ENCODE data around the gene B3GNT4. TPM values are rescaled to one million over a fixed set of nuclear protein-coding genes. Genes with fewer than 3 reads are reported as not detected.

The B3GNT4 gene
- total and polyA plus RNA-seq, 2 of the 8 experiments (the other 6 are each of a cell fraction or from before 2014, with no cell fraction given): 1.1 to 1.4 TPM

GRCh38 chr12:122184517-122184916, 19.0 kb upstream of the B3GNT4 start:
- H2AFZ ChIP-seq (ENCODE audit: low read length): no peak overlapping the region
- H4K91ac ChIP-seq (replicated peaks; ENCODE audit: insufficient read length, low read length): no peak overlapping the region
- no peak overlapping the region for H3K4me3 ChIP-seq (ENCODE audit: extremely low read depth in 1 of 4, insufficient read depth in 2 of 4, low read depth in 3 of 4, low read length in 4 of 4)
- no peaks in the 10 kb centered on the region for H3K9me3 ChIP-seq (ENCODE audit: insufficient read depth in 2 of 2, low read depth in 1 of 2, low read length in 1 of 2)
- H3K27me3 ChIP-seq (replicated peaks in 1 of 4; ENCODE audit: control insufficient read depth in 3 of 4, extremely low read depth in 1 of 4, insufficient read depth in 3 of 4, low read length in 3 of 4): peaks cover 0 to 6% (median 2%) of the 10 kb centered on the region in 4 experiments; a peak in 5 of 7 replicates
- no peaks in the 10 kb centered on the region for H3K79me2 ChIP-seq (ENCODE audit: control insufficient read depth in 1 of 2, insufficient read depth in 2 of 2, low read length in 2 of 2)
- H2AK5ac ChIP-seq (ENCODE audit: low read depth, low read length): no peak overlapping the region
- no peak overlapping the region for H3K9ac ChIP-seq (replicated peaks in 1 of 4; ENCODE audit: extremely low read depth in 1 of 4, low read depth in 3 of 4, low read length in 3 of 4)
- no peak overlapping the region for H3K56ac ChIP-seq (replicated peaks; ENCODE audit: insufficient read length, low read depth, low read length)
- peaks cover 4% of the 10 kb centered on the region; the same call in 1 of the 2 replicates for H3K23me2 ChIP-seq (ENCODE audit: low read depth, low read length)
- no peak for DNase-seq (ENCODE audit: low read depth in 1 of 2, low spot score in 2 of 2)
- no peaks in the 10 kb centered on the region for H3K36me3 ChIP-seq (ENCODE audit: control insufficient read depth in 2 of 4, insufficient read depth in 4 of 4, low read length in 3 of 4)
- no peaks in the 10 kb centered on the region for H3K79me1 ChIP-seq (ENCODE audit: low read depth, low read length)
- H2BK15ac ChIP-seq (ENCODE audit: low read length): no peak overlapping the region
- TF ChIP-seq FOSL1 (IDR thresholded peaks at IDR 0.05; ENCODE audit: insufficient read depth, low read depth, low read length) (no peak), YY1 (IDR thresholded peaks at IDR 0.05; ENCODE audit: low read depth, low read length) (no peak), GABPA (IDR thresholded peaks at IDR 0.05; ENCODE audit: borderline replicate concordance, insufficient read depth, low read length) (no peak), TAF1 (IDR thresholded peaks at IDR 0.05; ENCODE audit: low read depth, low read length) (no peak), SAP30 (IDR thresholded peaks at IDR 0.05; ENCODE audit: insufficient read depth, insufficient replicate concordance, low read length) (no peak), HDAC6 (IDR thresholded peaks at IDR 0.05; ENCODE audit: low read depth, low read length) (no peak), CHD2 (IDR thresholded peaks at IDR 0.05; ENCODE audit: low read length) (no peak), POLR2AphosphoS5 (IDR thresholded peaks at IDR 0.05; ENCODE audit: low read depth, low read length) (no peak), SP1 (IDR thresholded peaks at IDR 0.05; ENCODE audit: low read depth, low read length) (no peak), BCL11A (IDR thresholded peaks at IDR 0.05; ENCODE audit: low read depth in 2 of 2, low read length in 2 of 2) (no peak)
- no peak overlapping the region for H2BK20ac ChIP-seq (ENCODE audit: low read length)
- WGBS, 2 experiments (ENCODE audit: extremely low coverage in 1 of 2, insufficient coverage in 1 of 2, insufficient read length in 1 of 2, insufficient replicate concordance in 2 of 2, low coverage in 1 of 2, low lambda C conversion rate in 2 of 2, missing lambda C conversion rate in 1 of 2): 86% methylated on average over 18 of the region's 18 CpGs; no CpG with 5 or more reads in 1 of the 2 experiments
- H3K4ac ChIP-seq (replicated peaks; ENCODE audit: insufficient read length, low read depth, low read length): no peak overlapping the region
- H3K14ac ChIP-seq (ENCODE audit: insufficient read length): no peak overlapping the region
- H3K27ac ChIP-seq (ENCODE audit: low read depth, low read length): no peak overlapping the region
- no peak overlapping the region for H3K4me2 ChIP-seq (ENCODE audit: insufficient read depth in 1 of 2, low read depth in 2 of 2, low read length in 2 of 2)
- no peak overlapping the region for H2BK120ac ChIP-seq (replicated peaks; ENCODE audit: low read depth, low read length)
- peaks cover 0 to 4% (median 2%) of the 10 kb centered on the region in 4 experiments; a peak in 3 of 7 replicates for H3K4me1 ChIP-seq (replicated peaks in 1 of 4; ENCODE audit: control insufficient read depth in 3 of 4, insufficient read depth in 4 of 4, low read length in 3 of 4)
- CTCF ChIA-PET (ENCODE audit: partially characterized antibody): interaction anchor here (1.1 to 2.2 kb wide), 3 partner anchors 8 to 54 kb away, joined by 3 to 7 read pairs (median 5); no protein-coding TSS in a partner anchor
- no peak overlapping the region for H3K18ac ChIP-seq (ENCODE audit: extremely low read depth, low read length)
- H4K20me1 ChIP-seq (replicated peaks in 1 of 2; ENCODE audit: control insufficient read depth in 1 of 2, insufficient read depth in 2 of 2, low read length in 2 of 2): no peaks in the 10 kb centered on the region
- peak overlapping the region; percentile 63 for H4K8ac ChIP-seq (ENCODE audit: extremely low read depth, insufficient read depth, low read length)
- H3K23ac ChIP-seq (ENCODE audit: insufficient read length): no peak overlapping the region
- H2BK12ac ChIP-seq (ENCODE audit: low read depth, low read length): 0 out of 2 replicates have a peak overlapping the region, but pooled peaks have one; percentile 27
- H2BK5ac ChIP-seq (ENCODE audit: low read depth, low read length): no peak overlapping the region
- no peak overlapping the region for H4K5ac ChIP-seq (ENCODE audit: insufficient read length, low read depth, low read length)
- POLR2A ChIA-PET (ENCODE audit: partially characterized antibody): interaction anchor here (1.0 kb wide), 1 partner anchor 11 kb away, joined by 4 read pairs; no protein-coding TSS in a partner anchor
- FAIRE-seq: no peak

Measured in H1 (cell line).